HUES6 (cell line): ENCODE measurements around the gene PTGER4.
"Not testable (repeated sequence)": the region's sequence is repeated elsewhere in the genome, so short reads cannot be mapped to it uniquely, and the experiment has no call there.

Experiments
- H3K27ac ChIP-seq: 2 replicates; pipeline ENCODE4 v1.7.0; 2013; ENCODE audit warnings: low read depth, mild to moderate bottlenecking, low read length, inconsistent platforms
- H3K27me3 ChIP-seq: 2 replicates; pipeline ENCODE4 v1.6.1; 2013; ENCODE audit warnings: low read length; ENCODE audit not compliant: control insufficient read depth, insufficient read depth
- H3K36me3 ChIP-seq: 2 replicates; pipeline ENCODE4 v1.6.1; 2013; ENCODE audit warnings: low read length; ENCODE audit not compliant: control insufficient read depth, insufficient read depth
- H3K4me1 ChIP-seq: 2 replicates; pipeline ENCODE4 v1.6.1; 2013; ENCODE audit warnings: low read length; ENCODE audit not compliant: control insufficient read depth, insufficient read depth
- H3K4me3 ChIP-seq: 2 replicates; pipeline ENCODE4 v1.5.1; 2013; ENCODE audit warnings: low read depth, low read length
- H3K9ac ChIP-seq: one replicate; pipeline ENCODE4 v1.6.1; 2013; ENCODE audit warnings: mild to moderate bottlenecking, low read length
- H3K9me3 ChIP-seq: 2 replicates; pipeline ENCODE4 v1.6.1; 2013; ENCODE audit warnings: low read depth, low read length; ENCODE audit not compliant: control insufficient read depth, insufficient read depth

Gene PTGER4

DNA sequence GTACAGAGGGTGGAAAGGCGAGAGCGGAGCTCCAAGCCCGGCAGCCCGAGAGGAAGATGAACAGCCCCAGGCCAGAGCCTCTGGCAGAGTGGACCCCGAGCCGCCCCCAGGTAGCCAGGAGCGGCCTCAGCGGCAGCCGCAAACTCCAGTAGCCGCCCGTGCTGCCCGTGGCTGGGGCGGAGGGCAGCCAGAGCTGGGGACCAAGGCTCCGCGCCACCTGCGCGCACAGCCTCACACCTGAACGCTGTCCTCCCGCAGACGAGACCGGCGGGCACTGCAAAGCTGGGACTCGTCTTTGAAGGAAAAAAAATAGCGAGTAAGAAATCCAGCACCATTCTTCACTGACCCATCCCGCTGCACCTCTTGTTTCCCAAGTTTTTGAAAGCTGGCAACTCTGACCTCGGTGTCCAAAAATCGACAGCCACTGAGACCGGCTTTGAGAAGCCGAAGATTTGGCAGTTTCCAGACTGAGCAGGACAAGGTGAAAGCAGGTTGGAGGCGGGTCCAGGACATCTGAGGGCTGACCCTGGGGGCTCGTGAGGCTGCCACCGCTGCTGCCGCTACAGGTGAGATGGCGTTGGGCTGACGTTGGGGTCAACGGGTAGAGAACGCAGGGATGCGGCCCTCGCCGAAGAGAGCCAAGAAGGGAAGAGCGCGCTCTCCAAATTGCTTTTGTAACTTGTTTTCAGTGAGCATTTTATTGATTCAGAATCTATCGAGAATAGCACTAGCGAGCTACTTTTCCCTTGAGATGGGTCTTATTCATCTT lies at the start of gene PTGER4:
TSS of gene PTGER4 (plus strand) at position 3 of the 769 bp plus-strand sequence. CDS start 1,079 bp downstream, outside the sequence.
- no peak within 1 kb of the TSS for H3K27ac ChIP-seq

DNA sequence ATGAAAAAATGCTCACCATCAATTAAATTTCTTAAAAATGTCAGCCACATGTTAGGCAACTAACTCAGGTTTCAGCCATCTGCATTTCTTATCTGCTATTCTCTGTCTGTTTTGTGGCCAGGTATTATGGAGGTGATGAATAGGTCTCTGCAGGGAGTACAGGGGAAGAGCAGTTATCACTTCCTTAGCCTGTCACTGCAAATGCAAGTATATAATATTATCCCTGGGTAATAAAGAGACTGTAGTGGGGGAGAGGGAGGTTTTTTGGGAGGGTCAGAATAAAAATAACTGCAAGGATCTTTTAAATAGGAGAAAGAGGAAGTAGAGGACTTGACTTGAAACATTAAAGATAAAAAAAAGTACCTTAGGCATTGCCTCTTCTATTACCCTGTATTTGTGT lies 49.6 kb upstream of the PTGER4 start:
- Histone ChIP-seq H3K27me3 (no peaks in the 10 kb centered on the region), H3K4me1 (no peaks in the 10 kb centered on the region), H3K9me3 (no peaks in the 10 kb centered on the region), H3K27ac (no peak overlapping the region), H3K9ac (no peak overlapping the region), H3K4me3 (no peak overlapping the region), H3K36me3 (no peaks in the 10 kb centered on the region)

More for the DNA sequence above, at the start of gene PTGER4:
- Histone ChIP-seq H3K4me1 (peaks cover 18% of the 10 kb centered on the region), H3K9me3 (no peaks in the 10 kb centered on the region), H3K4me3 (peak within 1 kb of the TSS; percentile 79), H3K36me3 (no peaks in the 10 kb centered on the region), H3K27me3 (peaks cover 52% of the 10 kb centered on the region), H3K9ac (peak within 1 kb of the TSS; percentile 63)

DNA sequence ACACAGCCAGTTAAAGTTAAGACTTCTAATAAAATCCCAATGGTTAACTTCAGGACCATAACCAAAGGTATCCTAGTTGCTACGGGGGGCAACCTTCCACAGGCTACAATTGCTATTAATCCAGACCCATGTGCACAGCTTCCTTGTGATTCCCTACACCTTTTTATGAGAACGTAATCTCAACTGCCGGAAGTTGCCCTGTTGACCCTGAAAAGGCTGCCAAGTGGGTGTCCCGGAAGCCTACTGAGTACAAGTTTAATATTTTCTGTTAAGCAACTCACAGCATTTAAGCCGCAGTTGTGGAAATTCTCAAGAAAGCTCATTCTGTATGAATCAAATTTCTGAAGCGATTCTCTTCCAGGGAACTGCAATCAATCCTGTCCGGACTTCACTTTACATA lies 48.5 kb upstream of the PTGER4 start:
- H3K4me1 ChIP-seq: no peaks in the 10 kb centered on the region
- no peak overlapping the region for H3K27ac ChIP-seq
- no peak overlapping the region for H3K9ac ChIP-seq
- H3K27me3 ChIP-seq: no peaks in the 10 kb centered on the region
- no peaks in the 10 kb centered on the region for H3K9me3 ChIP-seq
- no peak overlapping the region for H3K4me3 ChIP-seq
- no peaks in the 10 kb centered on the region for H3K36me3 ChIP-seq

DNA sequence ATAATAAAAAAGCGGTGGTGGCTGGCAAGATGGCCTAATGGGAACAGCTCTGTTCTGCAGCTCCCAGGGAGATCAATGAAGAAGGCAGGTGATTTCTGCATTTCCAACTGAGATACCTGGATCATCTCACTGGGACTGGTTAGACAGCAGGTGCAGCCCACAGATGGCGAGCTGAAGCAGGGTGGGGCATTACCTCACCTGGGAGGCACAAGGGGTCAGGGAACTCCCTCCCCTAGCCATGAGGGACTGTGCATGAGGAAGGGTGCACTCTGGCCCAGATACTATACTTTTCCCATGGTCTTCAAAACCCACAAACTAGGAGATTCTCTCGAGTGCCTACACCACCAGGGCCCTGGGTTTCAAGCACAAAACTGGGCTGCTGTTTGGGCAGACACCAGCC lies 45.6 kb upstream of the PTGER4 start:
- no peaks in the 10 kb centered on the region for H3K36me3 ChIP-seq
- no peak overlapping the region for H3K9ac ChIP-seq
- no peaks in the 10 kb centered on the region for H3K9me3 ChIP-seq

DNA sequence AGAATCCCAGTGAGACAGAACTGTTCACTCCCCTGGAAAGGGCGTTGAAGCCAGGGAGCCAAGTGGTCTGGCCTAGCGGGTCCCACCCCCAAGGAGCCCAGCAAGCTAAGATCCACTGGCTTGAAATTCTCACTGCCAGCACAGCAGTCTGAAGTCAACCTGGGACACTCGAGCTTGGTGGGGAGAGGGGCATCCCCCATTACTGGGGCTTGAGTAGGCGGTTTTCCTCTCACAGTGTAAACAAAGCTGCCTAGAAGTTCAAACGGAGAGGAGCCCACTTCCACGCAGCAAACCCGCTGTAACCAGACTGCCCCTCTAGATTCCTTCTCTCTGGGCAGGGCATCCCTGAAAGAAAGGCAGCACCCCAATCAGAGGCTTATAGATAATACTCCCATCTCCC lies 45.1 kb upstream of the PTGER4 start:
- Histone ChIP-seq H3K27me3 (no peaks in the 10 kb centered on the region), H3K4me3 (no peak overlapping the region), H3K4me1 (no peaks in the 10 kb centered on the region), H3K36me3 (no peaks in the 10 kb centered on the region), H3K27ac (no peak overlapping the region), H3K9ac (no peak overlapping the region), H3K9me3 (no peaks in the 10 kb centered on the region)

More for the DNA sequence above, 45.6 kb upstream of the PTGER4 start:
- H3K27me3 ChIP-seq: no peaks in the 10 kb centered on the region
- H3K4me1 ChIP-seq: no peaks in the 10 kb centered on the region
- no peak overlapping the region for H3K27ac ChIP-seq
- H3K4me3 ChIP-seq: no peak overlapping the region

DNA sequence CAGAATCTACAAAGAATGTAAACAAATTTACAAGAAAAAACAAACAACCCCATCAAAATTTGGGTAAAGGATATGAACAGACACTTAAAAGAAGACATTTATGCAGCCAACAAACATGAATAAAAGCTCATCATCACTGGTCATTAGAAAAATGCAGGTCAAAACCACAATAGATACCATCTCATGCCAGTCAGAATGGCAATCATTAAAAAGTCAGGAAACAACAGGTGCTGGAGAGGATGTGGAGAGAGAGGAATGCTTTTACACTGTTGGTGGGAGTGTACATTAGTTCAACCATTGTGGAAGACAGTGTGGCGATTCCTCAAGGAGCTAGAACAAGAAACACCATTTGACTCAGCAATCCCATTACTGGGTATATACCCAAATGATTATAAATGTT lies 40.2 kb upstream of the PTGER4 start:
- H3K27me3 ChIP-seq, H3K4me1 ChIP-seq, H3K9ac ChIP-seq, H3K4me3 ChIP-seq, H3K36me3 ChIP-seq, H3K9me3 ChIP-seq, H3K27ac ChIP-seq: not testable (repeated sequence)

DNA sequence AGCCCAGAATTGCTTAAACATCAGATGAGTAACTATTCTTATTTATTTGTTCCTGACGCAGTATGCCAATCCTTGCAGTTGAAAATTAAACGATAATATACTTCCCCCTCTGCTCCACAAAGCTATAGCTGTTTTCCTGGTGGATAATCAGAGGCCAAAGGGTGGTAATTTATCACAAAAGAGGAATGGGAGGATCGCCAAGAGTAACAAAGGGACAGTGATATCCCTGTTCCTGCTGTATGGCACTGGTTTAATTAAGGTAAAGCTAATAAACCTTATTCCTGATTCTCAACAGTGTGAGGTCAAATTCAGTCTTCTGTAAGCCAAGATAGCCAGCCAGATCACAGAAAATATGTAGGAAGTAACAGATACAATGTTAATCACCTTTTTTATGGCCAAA lies 33.4 kb upstream of the PTGER4 start:
- no peaks in the 10 kb centered on the region for H3K4me1 ChIP-seq
- no peaks in the 10 kb centered on the region for H3K27me3 ChIP-seq
- no peaks in the 10 kb centered on the region for H3K36me3 ChIP-seq
- no peak overlapping the region for H3K4me3 ChIP-seq
- no peaks in the 10 kb centered on the region for H3K9me3 ChIP-seq
- no peak overlapping the region for H3K27ac ChIP-seq
- H3K9ac ChIP-seq: no peak overlapping the region

DNA sequence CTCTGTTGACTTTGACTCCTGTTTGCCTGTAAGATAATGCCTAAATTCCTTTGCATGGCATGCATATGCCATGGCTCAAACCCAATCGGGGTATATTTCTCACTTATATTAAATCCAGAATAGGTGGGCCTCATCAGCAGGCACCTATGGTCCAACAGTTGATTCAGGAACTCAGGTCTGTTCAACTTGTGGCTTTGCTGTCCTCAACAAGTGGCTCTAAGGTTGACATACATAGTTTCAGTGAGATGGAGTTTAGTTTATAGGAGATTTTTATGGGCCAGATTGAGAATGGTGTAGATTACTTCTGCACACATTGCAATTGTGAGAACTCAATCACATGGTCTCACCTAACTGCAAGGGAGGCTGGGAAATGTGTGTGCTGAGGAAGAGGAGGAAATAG lies 31.6 kb upstream of the PTGER4 start:
- Histone ChIP-seq H3K27ac (no peak overlapping the region), H3K9me3 (no peaks in the 10 kb centered on the region), H3K36me3 (no peaks in the 10 kb centered on the region), H3K9ac (no peak overlapping the region), H3K27me3 (no peaks in the 10 kb centered on the region), H3K4me3 (no peak overlapping the region), H3K4me1 (no peaks in the 10 kb centered on the region)

DNA sequence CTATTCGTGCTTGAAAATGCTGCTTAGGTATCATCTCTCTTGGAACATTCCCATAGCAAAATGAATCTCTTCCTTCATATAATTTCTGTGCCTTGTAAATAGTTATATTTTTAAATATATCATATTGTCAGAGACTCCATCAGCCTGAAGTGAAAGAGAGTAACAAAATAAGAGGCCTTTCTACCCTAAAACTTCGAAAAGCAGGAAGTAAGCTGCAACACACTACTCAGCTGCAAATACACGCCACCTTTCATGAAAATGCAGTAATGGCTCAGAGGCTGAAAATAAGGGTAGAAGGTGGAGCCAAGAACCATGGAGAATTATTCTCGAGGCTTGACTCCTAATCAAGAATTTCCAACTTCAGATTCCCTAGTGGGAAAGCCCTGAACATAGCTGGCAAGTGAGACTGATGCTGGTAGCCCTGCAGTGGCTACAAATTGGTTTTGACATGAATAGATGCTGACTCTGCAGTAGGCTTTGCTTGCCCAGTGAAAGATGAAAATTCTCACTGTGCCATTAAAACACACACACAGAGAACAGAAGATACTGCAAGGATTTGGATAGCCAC lies 30.2 kb upstream of the PTGER4 start:
- Histone ChIP-seq H3K27ac (no peak overlapping the region), H3K36me3 (no peaks in the 10 kb centered on the region), H3K27me3 (no peaks in the 10 kb centered on the region), H3K4me3 (no peak overlapping the region), H3K4me1 (no peaks in the 10 kb centered on the region), H3K9me3 (no peaks in the 10 kb centered on the region), H3K9ac (no peak overlapping the region)

DNA sequence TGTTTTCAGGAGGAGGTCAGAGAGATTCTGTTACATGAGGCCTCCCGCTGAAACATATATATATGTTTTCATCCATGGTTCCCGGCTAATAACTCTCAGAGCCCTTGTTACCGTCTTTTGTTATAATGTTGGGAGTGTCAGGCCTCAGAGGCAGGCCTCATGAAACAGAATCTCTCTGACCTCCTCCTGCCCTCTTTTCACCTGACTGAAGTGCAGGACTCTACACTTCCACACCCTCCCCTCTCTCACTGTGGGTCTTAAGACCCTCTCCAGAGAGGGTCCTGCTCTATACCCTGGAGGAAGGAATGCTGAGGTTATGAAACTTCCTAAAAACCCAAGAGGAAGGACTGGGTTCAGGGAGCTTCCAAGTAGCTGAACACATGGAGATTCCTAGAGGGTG lies 28.5 kb upstream of the PTGER4 start:
- no peak overlapping the region for H3K27ac ChIP-seq
- no peak overlapping the region for H3K4me3 ChIP-seq
- H3K27me3 ChIP-seq: no peaks in the 10 kb centered on the region
- H3K4me1 ChIP-seq: no peaks in the 10 kb centered on the region
- no peaks in the 10 kb centered on the region for H3K9me3 ChIP-seq
- no peaks in the 10 kb centered on the region for H3K36me3 ChIP-seq
- no peak overlapping the region for H3K9ac ChIP-seq

DNA sequence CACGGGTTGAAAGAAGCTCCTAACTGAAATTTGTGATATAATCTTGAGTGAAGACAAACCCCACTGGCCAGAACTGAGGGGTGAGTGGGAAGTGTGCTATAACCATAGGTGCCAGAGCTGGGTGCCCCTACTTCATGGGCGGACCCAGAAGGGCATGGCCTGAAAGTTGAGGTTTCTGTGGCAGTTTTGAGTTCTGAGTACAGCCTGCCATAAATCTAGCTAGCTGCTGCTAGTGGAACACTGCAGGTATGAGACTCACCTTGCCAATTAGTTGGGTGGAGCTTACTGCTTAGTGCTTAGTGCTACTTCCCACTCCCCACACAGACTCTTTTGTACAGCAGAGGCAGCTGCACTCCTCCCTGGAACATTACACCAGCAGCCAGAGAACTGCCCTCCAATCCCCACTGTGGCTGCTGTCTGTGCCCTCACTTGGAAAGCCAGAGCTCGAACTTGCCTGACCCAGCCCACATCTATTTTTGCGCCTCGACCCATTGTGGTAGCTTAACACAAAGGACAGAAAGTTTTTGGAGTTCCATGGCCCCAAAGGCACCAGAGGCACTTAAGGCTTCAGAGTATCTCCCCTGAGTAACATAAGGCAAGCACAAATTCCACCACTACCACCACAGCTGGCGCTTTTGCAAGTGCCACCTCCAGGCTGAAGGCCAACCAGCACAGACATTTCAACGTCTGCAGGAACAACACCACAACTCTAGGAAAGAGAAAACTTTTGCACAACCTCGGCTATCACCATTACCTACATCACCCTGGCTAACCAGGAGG lies 27.1 kb upstream of the PTGER4 start:
- no peak overlapping the region for H3K27ac ChIP-seq
- no peaks in the 10 kb centered on the region for H3K9me3 ChIP-seq
- no peak overlapping the region for H3K4me3 ChIP-seq
- H3K27me3 ChIP-seq: no peaks in the 10 kb centered on the region
- no peak overlapping the region for H3K9ac ChIP-seq
- no peaks in the 10 kb centered on the region for H3K4me1 ChIP-seq
- H3K36me3 ChIP-seq: no peaks in the 10 kb centered on the region
